Panc1 (cell line): ENCODE data around the gene RAI1. TPM values are rescaled to one million over a fixed set of nuclear protein-coding genes. Genes with fewer than 3 reads are reported as not detected.

Experiments
- ATAC-seq: fragments of 200-7000 bp; cut with Tn5 transposase; 2 replicates; pipeline ENCODE4 v1.9.1; 2020; ENCODE audit warnings: mild to moderate bottlenecking, moderate library complexity
- BruUV-seq: library from RNA; stranded (reverse); fragments of 400-500 nt; replicated peaks from 2 replicates; lab custom pipeline; 2021; lab: Mats Ljungman, UMichigan
- CTCF ChIA-PET: fragments of 300-600 bp; sonication (Branson Sonifier 250); formaldehyde crosslinking; loops from one replicate; lab custom pipeline; 2022; ENCODE audit warnings: antibody characterized with exemption; lab: Charles Lee
- POLR2A ChIA-PET: fragments of 300-600 bp; sonication (Branson Sonifier 250); formaldehyde crosslinking; loops from one replicate; lab custom pipeline; 2022; ENCODE audit warnings: antibody characterized with exemption; lab: Charles Lee
- DNase-seq: peaks from one replicate; pipeline ENCODE4 v3.0.0-alpha.2; 2010; ENCODE audit warnings: low read depth, low spot score
- H3K27ac ChIP-seq: 2 replicates; pipeline ENCODE4 v1.5.1; 2011; ENCODE audit warnings: mild to moderate bottlenecking, low read length, inconsistent platforms
- H3K27me3 ChIP-seq: fragments of 200-500 bp; sonication (Bioruptor generic); 2 replicates; pipeline ENCODE4 v1.6.0; 2014; ENCODE audit warnings: low read length, inconsistent platforms; ENCODE audit not compliant: control insufficient read depth, insufficient read depth
- H3K36me3 ChIP-seq: fragments of 200-500 bp; sonication (Bioruptor generic); 2 replicates; pipeline ENCODE4 v1.5.1; 2014; ENCODE audit warnings: inconsistent platforms, mild to moderate bottlenecking, low read length, moderate library complexity; ENCODE audit not compliant: control insufficient read depth, insufficient read depth
- H3K4me1 ChIP-seq: 2 replicates; pipeline ENCODE4 v1.5.1; 2011; ENCODE audit warnings: inconsistent platforms, mild to moderate bottlenecking, low read length, moderate library complexity; ENCODE audit not compliant: control insufficient read depth, insufficient read depth
- H3K4me3 ChIP-seq, 2 experiments: 2 replicates each; pipeline ENCODE4 v1.5.1; 2011 to 2012; ENCODE audit warnings: low read depth in 2 of 2, low read length in 2 of 2, mild to moderate bottlenecking in 2 of 2, inconsistent platforms in 1 of 2, moderate library complexity in 1 of 2
- H3K9me3 ChIP-seq: fragments of 200-500 bp; sonication (Bioruptor generic); 2 replicates; pipeline ENCODE4 v1.5.1; 2014; ENCODE audit warnings: low read depth, mild to moderate bottlenecking, inconsistent platforms, low read length, moderate library complexity; ENCODE audit not compliant: control insufficient read depth, insufficient read depth
- CTCF ChIP-seq: fragments of 450-650 bp; IDR thresholded peaks from 2 replicates; pipeline ENCODE4 v1.5.1; 2017; ENCODE audit warnings: mild to moderate bottlenecking
- POLR2AphosphoS5 ChIP-seq: IDR thresholded peaks from 2 replicates; pipeline ENCODE4 v1.6.1; 2012; ENCODE audit warnings: mild to moderate bottlenecking, low read depth, low read length, moderate library complexity
- REST ChIP-seq, 2 experiments: IDR thresholded peaks; 2 replicates each; pipeline ENCODE4 v1.6.1; 2011 to 2012; ENCODE audit warnings: low read depth in 2 of 2, control low read depth in 1 of 2, low read length in 1 of 2, mild to moderate bottlenecking in 1 of 2, moderate library complexity in 1 of 2; ENCODE audit not compliant: insufficient read depth in 1 of 2
- SIN3A ChIP-seq: IDR thresholded peaks from 2 replicates; pipeline ENCODE4 v1.6.1; 2012; ENCODE audit warnings: low read depth, mild to moderate bottlenecking, low read length, moderate library complexity, borderline replicate concordance; ENCODE audit not compliant: insufficient read depth
- TCF7L2 ChIP-seq: IDR thresholded peaks from 2 replicates; pipeline ENCODE4 v1.6.1; 2011; ENCODE audit warnings: mild to moderate bottlenecking, low read depth, low read length, inconsistent platforms
- in situ Hi-C: cut with HindIII; loops from 2 replicates; pipeline ENCODE4 v1.10.0; 2016; ENCODE audit warnings: low sequenced_read_pairs, low pct_unique_long_range_greater_than_20kb
- intact Hi-C: fragments of 100-400 bp; cut with micrococcal nuclease; formaldehyde crosslinking; loops from one replicate; pipeline ENCODE4 v1.10.0; 2022; ENCODE audit not compliant: unreplicated experiment
- total RNA-seq: library from RNA; stranded (reverse); gene quantifications from one replicate; pipeline ENCODE4 v1.2.1, GENCODE V29; 2021; ENCODE audit not compliant: unreplicated experiment

RAI1 gene
- total RNA-seq, 1 experiment from 2014 or later, result 51.0 TPM

- ATAC-seq (no peak), DNase-seq (no peak)
- Histone ChIP-seq H3K4me1 (peaks cover 7% of the 10 kb centered on the region), H3K9me3 (no peaks in the 10 kb centered on the region), H3K27ac (no peak overlapping the region), H3K4me3 (no peak overlapping the region), H3K36me3 (no peaks in the 10 kb centered on the region), H3K27me3 (no peaks in the 10 kb centered on the region)
- in situ Hi-C loops (no loop called here), intact Hi-C loops (no loop called here)
- ChIA-PET POLR2A (interaction anchor here (0.6 kb wide), 1 partner anchor 445 kb away, joined by 6 read pairs; no protein-coding TSS in a partner anchor), CTCF (interaction anchor here (1.2 kb wide), 1 partner anchor 78 kb away, joined by 3 read pairs; no protein-coding TSS in a partner anchor)
- no TSS peak for BruUV-seq
- no peak for TF ChIP-seq POLR2AphosphoS5
- no peak for TF ChIP-seq REST (IDR thresholded peaks at IDR 0.05; ENCODE audit: insufficient read depth in 1 of 2, low read depth in 2 of 2, low read length in 1 of 2)
- TF ChIP-seq SIN3A, result no peak
- no peak for TF ChIP-seq TCF7L2
- no peak for TF ChIP-seq CTCF
Observed at GRCh38 chr17:17757956-17758845, 76.9 kb downstream of the RAI1 start.

GRCh38 chr17:17758941-17759563 is 77.8 kb downstream of the RAI1 start:
- no peaks in the 10 kb centered on the region for H3K9me3 ChIP-seq
- TF ChIP-seq CTCF, result no peak
- TF ChIP-seq TCF7L2, result no peak
- TF ChIP-seq SIN3A, result no peak
- no peak for TF ChIP-seq REST (IDR thresholded peaks at IDR 0.05; ENCODE audit: insufficient read depth in 1 of 2, low read depth in 2 of 2, low read length in 1 of 2)
- no peak for TF ChIP-seq POLR2AphosphoS5
- no peaks in the 10 kb centered on the region; the same call in none of the 2 replicates for H3K4me1 ChIP-seq
- H3K27ac ChIP-seq, result no peak overlapping the region
- in situ Hi-C loops, result no loop called here
- DNase-seq (no peak), ATAC-seq (no peak)
- BruUV-seq, result no TSS peak
- H3K4me3 ChIP-seq, result no peak overlapping the region
- ChIA-PET CTCF (interaction anchor here (0.5 to 1.2 kb wide), 2 partner anchors 21 to 79 kb away, joined by 3 read pairs; no protein-coding TSS in a partner anchor), POLR2A (interaction anchor here (0.5 to 0.6 kb wide), 2 partner anchors 336 to 445 kb away, joined by 4 to 6 read pairs; no protein-coding TSS in a partner anchor)
- H3K27me3 ChIP-seq, result no peaks in the 10 kb centered on the region
- intact Hi-C loops, result no loop called here
- H3K36me3 ChIP-seq, result no peaks in the 10 kb centered on the region
